ENCODE data around the gene CNPY1. TPM values are rescaled to one million over a fixed set of nuclear protein-coding genes. Genes with fewer than 3 reads are reported as not detected.

Gene CNPY1
- total RNA-seq, 1 donor from 2014 or later: not detected

GRCh38 chr7:155458111-155458877, 88.1 kb downstream of the CNPY1 start, which contains the start of gene EN2:
Gene EN2 (plus strand): TSS chr7:155458129. CDS start chr7:155458378, 249 bp downstream.
- TF ChIP-seq CTCF (conservative IDR thresholded peaks at IDR 0.05): no peak
- peaks cover 86% of the 10 kb centered on the region for H3K27me3 Mint-ChIP-seq
- H3K4me3 Mint-ChIP-seq: peak within 1 kb of the TSS; percentile 84
- no peak for DNase-seq (ENCODE audit: extremely low spot score, unreplicated experiment)
- H3K36me3 Mint-ChIP-seq: no peaks in the 10 kb centered on the region
- H3K9me3 Mint-ChIP-seq: no peaks in the 10 kb centered on the region
- peak within 1 kb of the TSS; percentile 34 for H3K27ac Mint-ChIP-seq
- no peaks in the 10 kb centered on the region for H3K4me1 Mint-ChIP-seq (ENCODE audit: unreplicated experiment)

- no peak overlapping the region for H3K27ac Mint-ChIP-seq
- no peaks in the 10 kb centered on the region for H3K9me3 Mint-ChIP-seq
- no peaks in the 10 kb centered on the region for H3K36me3 Mint-ChIP-seq
- peak overlapping the region; percentile 84 for H3K4me3 Mint-ChIP-seq
- no peak for TF ChIP-seq CTCF (conservative IDR thresholded peaks at IDR 0.05)
- no peak for DNase-seq (ENCODE audit: extremely low spot score, unreplicated experiment)
- no peaks in the 10 kb centered on the region for H3K4me1 Mint-ChIP-seq (ENCODE audit: unreplicated experiment)
- peaks cover 86% of the 10 kb centered on the region for H3K27me3 Mint-ChIP-seq
These were observed 88.7 kb downstream of the CNPY1 start for GRCh38 chr7:155457544-155458110.

- H3K4me1 Mint-ChIP-seq (ENCODE audit: unreplicated experiment): no peaks in the 10 kb centered on the region
- no peak for TF ChIP-seq CTCF (conservative IDR thresholded peaks at IDR 0.05)
- peak overlapping the region; percentile 84 for H3K4me3 Mint-ChIP-seq
- peaks cover 86% of the 10 kb centered on the region for H3K27me3 Mint-ChIP-seq
- H3K36me3 Mint-ChIP-seq: no peaks in the 10 kb centered on the region
- no peaks in the 10 kb centered on the region for H3K9me3 Mint-ChIP-seq
- H3K27ac Mint-ChIP-seq: peak overlapping the region; percentile 34
- peak; percentile 82 for DNase-seq (ENCODE audit: extremely low spot score, unreplicated experiment)
These were observed 89.4 kb downstream of the CNPY1 start for GRCh38 chr7:155456738-155457543.

GRCh38 chr7:155455776-155456737, 90.3 kb downstream of the CNPY1 start:
- peaks cover 86% of the 10 kb centered on the region for H3K27me3 Mint-ChIP-seq
- no peaks in the 10 kb centered on the region for H3K36me3 Mint-ChIP-seq
- no peak for DNase-seq (ENCODE audit: extremely low spot score, unreplicated experiment)
- H3K9me3 Mint-ChIP-seq: no peaks in the 10 kb centered on the region
- no peak for TF ChIP-seq CTCF (conservative IDR thresholded peaks at IDR 0.05)
- H3K4me3 Mint-ChIP-seq: peak overlapping the region; percentile 84
- no peaks in the 10 kb centered on the region for H3K4me1 Mint-ChIP-seq (ENCODE audit: unreplicated experiment)
- peak overlapping the region; percentile 46 for H3K27ac Mint-ChIP-seq
